Subcutaneous adipose tissue (tissue), 4 donors: ENCODE results near the gene PTPRF. TPM values are rescaled to one million over a fixed set of nuclear protein-coding genes. Genes with fewer than 3 reads are reported as not detected.

Source experiments
- CTCF ChIP-seq: fragments of 450-650 bp; IDR thresholded peaks from one replicate; pipeline ENCODE4 v1.5.1; 2016; ENCODE audit warnings: low read depth, mild to moderate bottlenecking, control low read depth, antibody characterized with exemption, moderate library complexity
- total RNA-seq, 4 donors: library from RNA; depleted of rRNA; stranded (reverse); fragments of >200 nt; gene quantifications; one replicate each; pipeline ENCODE4 v1.1.0, GENCODE V29; 2016

PTPRF gene
- total RNA-seq, 4 donors from 2014 or later, result 99.4 to 416 (median 125) TPM

- TF ChIP-seq CTCF, result no peak
Observed at GRCh38 chr1:43565600-43566360, 35.1 kb downstream of the PTPRF start.

GRCh38 chr1:43566382-43567044 is 35.8 kb downstream of the PTPRF start:
- no peak for TF ChIP-seq CTCF

GRCh38 chr1:43569175-43569574 is 38.5 kb downstream of the PTPRF start:
- TF ChIP-seq CTCF, result no peak

- TF ChIP-seq CTCF, result no peak
Observed at GRCh38 chr1:43570277-43570676, 39.6 kb downstream of the PTPRF start.

GRCh38 chr1:43570715-43571114 is 40.0 kb downstream of the PTPRF start:
- no peak for TF ChIP-seq CTCF

- TF ChIP-seq CTCF, result no peak
Observed at GRCh38 chr1:43572084-43572483, 41.4 kb downstream of the PTPRF start.

- TF ChIP-seq CTCF, result no peak
Observed at GRCh38 chr1:43572538-43572937, 41.9 kb downstream of the PTPRF start.
